IMR-90 (cell line): ENCODE results near the gene PLXND1. TPM values are rescaled to one million over a fixed set of nuclear protein-coding genes. Genes with fewer than 3 reads are reported as not detected.

Experiments
- ATAC-seq: fragments of 200-7000 bp; cut with Tn5 transposase; 2 replicates; pipeline ENCODE4 v1.9.1; 2020; ENCODE audit warnings: low read depth, mild to moderate bottlenecking, moderate library complexity
- BruUV-seq: library from RNA; stranded (reverse); fragments of 400-500 nt; replicated peaks from 2 replicates; lab custom pipeline; 2021; lab: Mats Ljungman, UMichigan
- CTCF ChIA-PET: fragments of 300-600 bp; formaldehyde crosslinking; extraction: SDS; loops from one replicate; lab custom pipeline; 2021; ENCODE audit warnings: antibody characterized with exemption; lab: Yijun Ruan, JAX
- POLR2A ChIA-PET: fragments of 300-600 bp; sonication (Branson Sonifier 250); formaldehyde crosslinking; loops from one replicate; lab custom pipeline; 2022; ENCODE audit warnings: antibody characterized with exemption; ENCODE audit not compliant: unreplicated experiment; lab: Charles Lee
- DNase-seq: peaks from one replicate; pipeline ENCODE4 v3.0.0; 2013
- H2AFZ ChIP-seq: replicated peaks from 2 replicates; pipeline ENCODE3; 2013; ENCODE audit warnings: low read length, mild to moderate bottlenecking; ENCODE audit not compliant: poor library complexity
- H2AK5ac ChIP-seq: 2 replicates; pipeline ENCODE4 v1.6.1; 2013; ENCODE audit warnings: low read depth, low read length, inconsistent platforms
- H2AK9ac ChIP-seq: replicated peaks from 2 replicates; pipeline ENCODE3; 2013; ENCODE audit warnings: mild to moderate bottlenecking, low read depth, low read length, moderate library complexity; ENCODE audit not compliant: poor library complexity
- H2BK120ac ChIP-seq: 2 replicates; pipeline ENCODE4 v1.6.1; 2013; ENCODE audit warnings: low read depth, low read length, inconsistent platforms
- H2BK15ac ChIP-seq: 3 replicates; pipeline ENCODE4 v1.6.1; 2013; ENCODE audit warnings: low read depth, low read length, inconsistent platforms
- H2BK20ac ChIP-seq: 2 replicates; pipeline ENCODE4 v1.6.1; 2013; ENCODE audit warnings: low read depth, mild to moderate bottlenecking, inconsistent platforms, low read length, moderate library complexity
- H2BK5ac ChIP-seq: 2 replicates; pipeline ENCODE4 v1.6.1; 2013; ENCODE audit warnings: mild to moderate bottlenecking, low read depth, low read length, inconsistent platforms; ENCODE audit not compliant: poor library complexity, severe bottlenecking
- H3K14ac ChIP-seq: replicated peaks from 2 replicates; pipeline ENCODE4 v1.6.1; 2013; ENCODE audit warnings: low read depth, low read length, inconsistent platforms
- H3K18ac ChIP-seq: 2 replicates; pipeline ENCODE4 v1.6.1; 2013; ENCODE audit warnings: low read depth, low read length, control low read depth
- H3K23ac ChIP-seq: 2 replicates; pipeline ENCODE4 v1.6.1; 2013; ENCODE audit warnings: low read depth, low read length, inconsistent platforms
- H3K27ac ChIP-seq: 2 replicates; pipeline ENCODE4 v1.5.1; 2013; ENCODE audit warnings: mild to moderate bottlenecking, control low read depth, low read length; ENCODE audit not compliant: insufficient read depth
- H3K27me3 ChIP-seq: 2 replicates; pipeline ENCODE4 v1.6.1; 2013; ENCODE audit warnings: low read length; ENCODE audit not compliant: control insufficient read depth, insufficient read depth
- H3K36me3 ChIP-seq: 2 replicates; pipeline ENCODE4 v1.6.1; 2013; ENCODE audit warnings: low read length, mixed read lengths; ENCODE audit not compliant: control insufficient read depth, insufficient read depth
- H3K4ac ChIP-seq: 2 replicates; pipeline ENCODE4 v1.6.1; 2013; ENCODE audit warnings: low read depth, low read length, inconsistent platforms
- H3K4me1 ChIP-seq: 2 replicates; pipeline ENCODE4 v1.6.1; 2013; ENCODE audit warnings: low read length, mixed read lengths; ENCODE audit not compliant: control insufficient read depth, insufficient read depth
- H3K4me2 ChIP-seq: 2 replicates; pipeline ENCODE4 v1.6.1; 2013; ENCODE audit warnings: low read depth, mild to moderate bottlenecking, control low read depth, low read length, moderate library complexity
- H3K4me3 ChIP-seq: 2 replicates; pipeline ENCODE4 v1.5.1; 2013; ENCODE audit warnings: low read depth, mild to moderate bottlenecking, control low read depth, low read length, moderate library complexity; ENCODE audit not compliant: insufficient read depth
- H3K56ac ChIP-seq: 2 replicates; pipeline ENCODE4 v1.6.1; 2013; ENCODE audit warnings: low read length, inconsistent platforms; ENCODE audit not compliant: insufficient read depth; ENCODE audit errors: extremely low read depth
- H3K79me1 ChIP-seq, 2 experiments: 2 replicates each; pipeline ENCODE4 v1.6.1; 2013; ENCODE audit warnings: low read length in 2 of 2, inconsistent platforms in 1 of 2, low read depth in 1 of 2
- H3K9ac ChIP-seq: 2 replicates; pipeline ENCODE4 v1.6.1; 2013; ENCODE audit warnings: low read depth, low read length, control low read depth
- H3K9me1 ChIP-seq: 2 replicates; pipeline ENCODE4 v1.6.1; 2013; ENCODE audit warnings: low read length, inconsistent platforms; ENCODE audit not compliant: insufficient read depth
- H3K9me3 ChIP-seq: 2 replicates; pipeline ENCODE4 v1.6.1; 2013; ENCODE audit warnings: low read length; ENCODE audit not compliant: control insufficient read depth, insufficient read depth
- H4K20me1 ChIP-seq: 2 replicates; pipeline ENCODE4 v1.6.1; 2013; ENCODE audit warnings: low read length, inconsistent platforms; ENCODE audit not compliant: insufficient read depth
- H4K5ac ChIP-seq: 2 replicates; pipeline ENCODE4 v1.6.1; 2013; ENCODE audit warnings: mild to moderate bottlenecking, low read depth, low read length, control low read depth
- H4K8ac ChIP-seq, 2 experiments: 2 replicates each; pipeline ENCODE4 v1.6.1; 2013; ENCODE audit warnings: low read depth in 2 of 2, low read length in 2 of 2, control low read depth in 1 of 2, inconsistent platforms in 1 of 2
- H4K91ac ChIP-seq: 2 replicates; pipeline ENCODE4 v1.6.1; 2013; ENCODE audit warnings: low read depth, low read length, inconsistent platforms; ENCODE audit not compliant: insufficient read depth
- BHLHE40 ChIP-seq: fragments of 150-350 bp; IDR thresholded peaks from 2 replicates; pipeline ENCODE4 v1.6.1; 2016; ENCODE audit warnings: mild to moderate bottlenecking, low read depth, low read length
- CEBPB ChIP-seq: IDR thresholded peaks from 2 replicates; pipeline ENCODE4 v1.6.1; 2012; ENCODE audit warnings: low read depth, low read length, improper control_type of control experiment
- CHD1 ChIP-seq: IDR thresholded peaks from 2 replicates; pipeline ENCODE4 v1.6.1; 2012; ENCODE audit warnings: low read depth, low read length, improper control_type of control experiment
- ELK1 ChIP-seq: fragments of 150-350 bp; IDR thresholded peaks from 2 replicates; pipeline ENCODE4 v1.6.1; 2016; ENCODE audit warnings: low read depth, mild to moderate bottlenecking, low read length, moderate library complexity, borderline replicate concordance
- FOS ChIP-seq: fragments of 150-350 bp; IDR thresholded peaks from 2 replicates; pipeline ENCODE4 v1.6.1; 2016; ENCODE audit warnings: low read depth, low read length
- MAFK ChIP-seq: IDR thresholded peaks from 2 replicates; pipeline ENCODE4 v1.6.1; 2012; ENCODE audit warnings: low read depth, low read length, improper control_type of control experiment
- MAZ ChIP-seq: IDR thresholded peaks from 2 replicates; pipeline ENCODE4 v1.6.1; 2012; ENCODE audit warnings: low read depth, mild to moderate bottlenecking, low read length, improper control_type of control experiment, moderate library complexity, borderline replicate concordance
- MXI1 ChIP-seq: IDR thresholded peaks from 2 replicates; pipeline ENCODE4 v1.6.1; 2012; ENCODE audit warnings: low read depth, mild to moderate bottlenecking, low read length, moderate library complexity, borderline replicate concordance
- NFE2L2 ChIP-seq: fragments of 150-350 bp; IDR thresholded peaks from 2 replicates; pipeline ENCODE4 v1.6.1; 2016; ENCODE audit warnings: low read depth, mild to moderate bottlenecking, low read length
- POLR2A ChIP-seq: IDR thresholded peaks from 2 replicates; pipeline ENCODE4 v1.6.1; 2012; ENCODE audit warnings: mild to moderate bottlenecking, low read depth, low read length
- RAD21 ChIP-seq: IDR thresholded peaks from 2 replicates; pipeline ENCODE4 v1.6.1; 2012; ENCODE audit warnings: low read length, improper control_type of control experiment
- RCOR1 ChIP-seq: IDR thresholded peaks from 2 replicates; pipeline ENCODE4 v1.6.1; 2012; ENCODE audit warnings: mild to moderate bottlenecking, low read length, improper control_type of control experiment; ENCODE audit not compliant: insufficient replicate concordance
- SMC3 ChIP-seq: fragments of 150-350 bp; IDR thresholded peaks from 2 replicates; pipeline ENCODE4 v1.6.1; 2016; ENCODE audit warnings: low read depth, mild to moderate bottlenecking, antibody characterized with exemption, low read length, moderate library complexity
- USF2 ChIP-seq: fragments of 150-350 bp; IDR thresholded peaks from 2 replicates; pipeline ENCODE4 v1.6.1; 2017; ENCODE audit warnings: mild to moderate bottlenecking, antibody characterized with exemption, low read length, low read depth
- WGBS, 2 experiments: methylation state at CpG; one replicate each; pipeline versions ENCODE4 v1.1.5 to v1.1.7; 2013; ENCODE audit warnings: missing lambda C conversion rate in 2 of 2; ENCODE audit not compliant: insufficient read length in 1 of 2; ENCODE audit errors: extremely low coverage in 2 of 2; 5-methylcytosine and 5-hydroxymethylcytosine counted together
- dilution Hi-C: fragments of 300-500 bp; cut with HindIII; formaldehyde crosslinking; loops from one replicate; pipeline ENCODE4 v1.14.3; 2018; ENCODE audit warnings: low sequenced_read_pairs; ENCODE audit not compliant: unreplicated experiment
- in situ Hi-C: fragments of 300-500 bp; cut with MboI; formaldehyde crosslinking; loops from 3 replicates; pipeline ENCODE4 v1.14.3; 2019; ENCODE audit warnings: low sequenced_read_pairs, inconsistent platforms, mixed read lengths
- intact Hi-C: fragments of 100-400 bp; cut with micrococcal nuclease; formaldehyde crosslinking; loops from 2 replicates; pipeline ENCODE4 v1.10.0; 2022
- polyA plus RNA-seq, 3 experiments: library from polyadenylated mRNA; depleted of rRNA; stranded (reverse); fragments of >200 nt; gene quantifications; 2 replicates each; pipeline ENCODE4 v1.2.3, GENCODE V29; 2012; ENCODE audit warnings: low replicate concordance in 1 of 3
- total RNA-seq: library from RNA; depleted of rRNA; stranded (reverse); fragments of >200 nt; gene quantifications from 2 replicates; pipeline ENCODE4 v1.2.3, GENCODE V29; 2012
- TF ChIP-seq, protein P1 (sequence below): conservative IDR thresholded peaks from 2 replicates; pipeline ENCODE4 v1.5.1; 2012; ENCODE audit warnings: mild to moderate bottlenecking, low read depth, low read length, improper control_type of control experiment

The PLXND1 gene
- total and polyA plus RNA-seq, 2 of the 4 experiments (the other 2 are of a cell fraction): 19.2 to 67.1 TPM

GRCh38 chr3:129518038-129518561, 88.4 kb downstream of the PLXND1 start:
- no peak overlapping the region for H2AK5ac ChIP-seq
- no peaks in the 10 kb centered on the region for H3K4me1 ChIP-seq
- no peak overlapping the region for H2BK15ac ChIP-seq
- no peaks in the 10 kb centered on the region for H3K79me1 ChIP-seq
- no peaks in the 10 kb centered on the region for H3K9me3 ChIP-seq
- ATAC-seq: no peak
- H3K4me3 ChIP-seq: no peak overlapping the region
- intact Hi-C loops: no loop called here
- in situ Hi-C loops: no loop called here
- TF ChIP-seq RCOR1 (no peak), ELK1 (no peak), MAFK (no peak), NFE2L2 (no peak), POLR2A (no peak), USF2 (no peak), CEBPB (no peak), RAD21 (no peak), BHLHE40 (no peak), CHD1 (no peak), MAZ (no peak), FOS (no peak), MXI1 (no peak), SMC3 (no peak)
- TF ChIP-seq, protein P1, sequence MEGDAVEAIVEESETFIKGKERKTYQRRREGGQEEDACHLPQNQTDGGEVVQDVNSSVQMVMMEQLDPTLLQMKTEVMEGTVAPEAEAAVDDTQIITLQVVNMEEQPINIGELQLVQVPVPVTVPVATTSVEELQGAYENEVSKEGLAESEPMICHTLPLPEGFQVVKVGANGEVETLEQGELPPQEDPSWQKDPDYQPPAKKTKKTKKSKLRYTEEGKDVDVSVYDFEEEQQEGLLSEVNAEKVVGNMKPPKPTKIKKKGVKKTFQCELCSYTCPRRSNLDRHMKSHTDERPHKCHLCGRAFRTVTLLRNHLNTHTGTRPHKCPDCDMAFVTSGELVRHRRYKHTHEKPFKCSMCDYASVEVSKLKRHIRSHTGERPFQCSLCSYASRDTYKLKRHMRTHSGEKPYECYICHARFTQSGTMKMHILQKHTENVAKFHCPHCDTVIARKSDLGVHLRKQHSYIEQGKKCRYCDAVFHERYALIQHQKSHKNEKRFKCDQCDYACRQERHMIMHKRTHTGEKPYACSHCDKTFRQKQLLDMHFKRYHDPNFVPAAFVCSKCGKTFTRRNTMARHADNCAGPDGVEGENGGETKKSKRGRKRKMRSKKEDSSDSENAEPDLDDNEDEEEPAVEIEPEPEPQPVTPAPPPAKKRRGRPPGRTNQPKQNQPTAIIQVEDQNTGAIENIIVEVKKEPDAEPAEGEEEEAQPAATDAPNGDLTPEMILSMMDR: no peak
- no peak overlapping the region for H3K23ac ChIP-seq
- POLR2A ChIA-PET: interaction anchor here (0.5 kb wide), 1 partner anchor 78 kb away, joined by 3 read pairs; no protein-coding TSS in a partner anchor
- no peaks in the 10 kb centered on the region for H4K20me1 ChIP-seq
- no peak overlapping the region for H2BK20ac ChIP-seq
- H3K9me1 ChIP-seq: peaks cover 3% of the 10 kb centered on the region; the same call in 1 of the 2 replicates
- H3K9ac ChIP-seq: no peak overlapping the region
- H3K18ac ChIP-seq: no peak overlapping the region
- H3K56ac ChIP-seq: no peak overlapping the region
- H2AFZ ChIP-seq: no peak overlapping the region
- peaks cover 14% of the 10 kb centered on the region; the same call in 1 of the 2 replicates for H3K36me3 ChIP-seq
- no peak overlapping the region for H2BK5ac ChIP-seq
- no peaks in the 10 kb centered on the region for H3K27me3 ChIP-seq
- H4K8ac ChIP-seq: no peak overlapping the region
- no peak overlapping the region for H3K4me2 ChIP-seq
- no TSS peak for BruUV-seq
- H2BK120ac ChIP-seq: no peak overlapping the region
- no peak overlapping the region for H2AK9ac ChIP-seq
- H3K4ac ChIP-seq: no peak overlapping the region
- H3K27ac ChIP-seq: no peak overlapping the region
- dilution Hi-C loops: no loop called here
- H3K14ac ChIP-seq: no peak overlapping the region
- WGBS, 2 experiments: 92% methylated on average over 4 of the region's 8 CpGs; no CpG with 5 or more reads in 1 of the 2 experiments
- CTCF ChIA-PET: no interaction called here
- no peak for DNase-seq
- H4K91ac ChIP-seq: no peak overlapping the region
- H4K5ac ChIP-seq: no peak overlapping the region
